ENCODE data around the gene ZNF408. TPM values are rescaled to one million over a fixed set of nuclear protein-coding genes. Genes with fewer than 3 reads are reported as not detected.
A peak's percentile ranks its signal among the peaks of the same experiment; 100 is the strongest.

ZNF408 gene
- total and polyA plus RNA-seq, 10 donors, result 4.7 to 17.4 (median 10.1) TPM

DNA sequence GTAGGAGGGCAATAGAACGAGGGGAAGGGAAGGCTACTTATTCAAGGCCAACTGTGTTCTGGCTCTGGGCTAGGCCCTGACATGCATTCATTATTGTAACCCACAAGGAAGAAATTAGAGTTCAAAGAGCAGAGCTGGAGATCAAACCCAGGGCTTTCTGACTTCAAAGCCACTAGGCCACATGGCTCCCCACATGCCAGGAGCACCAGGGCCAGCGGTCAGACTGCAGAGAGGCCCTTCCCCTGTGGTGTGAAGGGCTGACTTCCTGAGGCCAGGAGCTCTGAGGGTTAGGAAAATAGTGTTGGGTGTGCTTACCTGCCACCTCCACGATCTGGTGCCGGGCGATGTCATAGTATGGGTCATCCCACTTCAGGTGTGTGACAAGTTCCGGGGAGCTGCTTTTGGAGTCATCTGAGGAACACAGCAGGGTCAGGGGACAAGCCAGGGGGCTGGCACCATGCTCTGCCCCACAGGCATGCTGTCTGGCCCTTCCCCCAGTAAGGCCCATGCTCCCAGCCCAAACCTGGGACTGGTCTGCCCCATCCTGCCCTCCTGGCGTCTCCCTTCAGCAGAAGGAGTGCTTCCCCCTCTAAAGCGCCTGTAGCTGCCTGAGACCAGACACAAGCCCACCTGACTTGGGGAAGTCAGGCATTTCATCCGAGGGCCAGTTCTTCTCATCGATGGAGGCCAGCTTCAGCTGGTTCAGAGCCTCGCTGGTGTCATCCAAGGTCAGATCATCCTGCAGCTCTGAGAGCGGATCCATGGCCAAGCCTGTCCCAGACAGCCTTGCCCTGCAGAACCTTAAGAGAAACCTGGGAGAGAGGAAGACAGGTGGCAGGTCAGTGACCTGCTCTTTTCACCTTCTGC lies 5.3 kb upstream of the ZNF408 start:
- Histone ChIP-seq H3K36me3 (peaks cover 12 to 69% (median 60%) of the 10 kb centered on the region in 6 donors), H3K27me3 (replicated peaks in 1 of 7) (no peaks in the 10 kb centered on the region), H3K4me3 (no peak overlapping the region), H3K27ac (peak overlapping the region in 7 of 8 donors; percentile 27 to 88 (median 67)), H3K9me3 (no peaks in the 10 kb centered on the region), H3K4me1 (peaks cover 11 to 71% (median 49%) of the 10 kb centered on the region in 6 donors)
- TF ChIP-seq POLR2A (IDR thresholded peaks at IDR 0.05) (no peak), CTCF (IDR thresholded peaks at IDR 0.05 in 8 of 11, conservative IDR thresholded peaks at IDR 0.05 in 3 of 11) (no peak), POLR2AphosphoS5 (IDR thresholded peaks at IDR 0.05) (no peak)
- WGBS, 5 donors, result 84 to 96% (median 89%) methylated on average over 6 to 12 of the region's 12 CpGs
- intact Hi-C loops (cut with DNase I; ENCODE audit: low total_unique reads), result no loop called here
- no peak for DNase-seq

DNA sequence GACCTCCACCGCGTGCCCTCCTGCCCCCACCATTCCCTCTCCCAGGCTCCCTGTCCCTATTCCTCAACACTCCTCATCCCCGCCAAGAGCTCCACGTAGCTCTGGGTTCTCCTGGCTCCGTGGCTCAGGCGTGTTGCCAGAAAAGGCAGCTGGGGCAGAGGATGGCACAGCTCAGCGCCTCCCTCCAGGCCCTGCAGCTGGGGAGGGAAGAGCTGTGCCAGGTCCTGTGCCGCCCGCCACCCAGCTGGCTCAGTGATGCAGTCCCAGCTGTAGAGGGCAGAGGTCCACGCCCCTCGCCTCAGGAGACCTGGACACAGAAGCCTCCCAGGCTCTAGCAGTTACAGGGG lies 4.6 kb upstream of the ZNF408 start:
- no peak for DNase-seq
- H3K4me3 ChIP-seq, result no peak overlapping the region
- peaks cover 12 to 62% (median 55%) of the 10 kb centered on the region in 6 donors for H3K36me3 ChIP-seq
- peaks cover 11 to 73% (median 49%) of the 10 kb centered on the region in 6 donors for H3K4me1 ChIP-seq
- intact Hi-C loops (cut with DNase I; ENCODE audit: low total_unique reads), result no loop called here
- no peak for TF ChIP-seq CTCF (IDR thresholded peaks at IDR 0.05 in 8 of 11, conservative IDR thresholded peaks at IDR 0.05 in 3 of 11)
- peak in 2 of 3 donors; percentile 12 to 44 for TF ChIP-seq POLR2AphosphoS5 (IDR thresholded peaks at IDR 0.05)
- TF ChIP-seq POLR2A (IDR thresholded peaks at IDR 0.05), result no peak
- WGBS, 5 donors, result 76 to 98% (median 85%) methylated on average over 8 to 11 of the region's 11 CpGs
- H3K27ac ChIP-seq, result peak overlapping the region in 6 of 8 donors; percentile 24 to 88 (median 69)
- no peaks in the 10 kb centered on the region for H3K9me3 ChIP-seq
- H3K27me3 ChIP-seq (replicated peaks in 1 of 7), result no peaks in the 10 kb centered on the region

GRCh38 chr11:46697303-46697702 lies 3.5 kb upstream of the ZNF408 start:
- Histone ChIP-seq H3K27ac (peak overlapping the region in 7 of 8 donors; percentile 24 to 88 (median 67)), H3K27me3 (replicated peaks in 1 of 7) (no peaks in the 10 kb centered on the region), H3K4me3 (no peak overlapping the region), H3K4me1 (peaks cover 21 to 84% (median 60%) of the 10 kb centered on the region in 6 donors), H3K9me3 (no peaks in the 10 kb centered on the region), H3K36me3 (peaks cover 12 to 57% (median 47%) of the 10 kb centered on the region in 6 donors)
- intact Hi-C loops (cut with DNase I; ENCODE audit: low total_unique reads), result no loop called here
- WGBS, 5 donors, result 44 to 88% (median 75%) methylated on average over 3 of the region's 3 CpGs
- no peak for DNase-seq
- no peak for TF ChIP-seq CTCF (IDR thresholded peaks at IDR 0.05 in 8 of 11, conservative IDR thresholded peaks at IDR 0.05 in 3 of 11)
- TF ChIP-seq POLR2AphosphoS5 (IDR thresholded peaks at IDR 0.05), result peak in 1 of 3 donors; percentile 31

GRCh38 chr11:46697723-46698122 lies 3.1 kb upstream of the ZNF408 start:
- H3K9me3 ChIP-seq, result no peaks in the 10 kb centered on the region
- intact Hi-C loops (cut with DNase I; ENCODE audit: low total_unique reads), result no loop called here
- DNase-seq, result no peak
- peak overlapping the region in 7 of 8 donors; percentile 24 to 88 (median 67) for H3K27ac ChIP-seq
- H3K4me3 ChIP-seq, result peak overlapping the region in 1 of 8 donors; percentile 30
- WGBS, 5 donors, result 50 to 75% (median 61%) methylated on average over 2 of the region's 2 CpGs
- peaks cover 24 to 89% (median 64%) of the 10 kb centered on the region in 6 donors for H3K4me1 ChIP-seq
- H3K36me3 ChIP-seq, result peaks cover 12 to 57% (median 47%) of the 10 kb centered on the region in 6 donors
- TF ChIP-seq CTCF (IDR thresholded peaks at IDR 0.05 in 8 of 11, conservative IDR thresholded peaks at IDR 0.05 in 3 of 11) (no peak), POLR2AphosphoS5 (IDR thresholded peaks at IDR 0.05) (no peak), POLR2A (IDR thresholded peaks at IDR 0.05) (no peak)
- H3K27me3 ChIP-seq (replicated peaks in 1 of 7), result no peaks in the 10 kb centered on the region

All from spleen (tissue), 11 donors.